ENCODE data around the gene RIPOR1.
A peak's percentile ranks its signal among the peaks of the same experiment; 100 is the strongest.
"Not testable (repeated sequence)": the region's sequence is repeated elsewhere in the genome, so short reads cannot be mapped to it uniquely, and the experiment has no call there.

Gene RIPOR1, protein sequence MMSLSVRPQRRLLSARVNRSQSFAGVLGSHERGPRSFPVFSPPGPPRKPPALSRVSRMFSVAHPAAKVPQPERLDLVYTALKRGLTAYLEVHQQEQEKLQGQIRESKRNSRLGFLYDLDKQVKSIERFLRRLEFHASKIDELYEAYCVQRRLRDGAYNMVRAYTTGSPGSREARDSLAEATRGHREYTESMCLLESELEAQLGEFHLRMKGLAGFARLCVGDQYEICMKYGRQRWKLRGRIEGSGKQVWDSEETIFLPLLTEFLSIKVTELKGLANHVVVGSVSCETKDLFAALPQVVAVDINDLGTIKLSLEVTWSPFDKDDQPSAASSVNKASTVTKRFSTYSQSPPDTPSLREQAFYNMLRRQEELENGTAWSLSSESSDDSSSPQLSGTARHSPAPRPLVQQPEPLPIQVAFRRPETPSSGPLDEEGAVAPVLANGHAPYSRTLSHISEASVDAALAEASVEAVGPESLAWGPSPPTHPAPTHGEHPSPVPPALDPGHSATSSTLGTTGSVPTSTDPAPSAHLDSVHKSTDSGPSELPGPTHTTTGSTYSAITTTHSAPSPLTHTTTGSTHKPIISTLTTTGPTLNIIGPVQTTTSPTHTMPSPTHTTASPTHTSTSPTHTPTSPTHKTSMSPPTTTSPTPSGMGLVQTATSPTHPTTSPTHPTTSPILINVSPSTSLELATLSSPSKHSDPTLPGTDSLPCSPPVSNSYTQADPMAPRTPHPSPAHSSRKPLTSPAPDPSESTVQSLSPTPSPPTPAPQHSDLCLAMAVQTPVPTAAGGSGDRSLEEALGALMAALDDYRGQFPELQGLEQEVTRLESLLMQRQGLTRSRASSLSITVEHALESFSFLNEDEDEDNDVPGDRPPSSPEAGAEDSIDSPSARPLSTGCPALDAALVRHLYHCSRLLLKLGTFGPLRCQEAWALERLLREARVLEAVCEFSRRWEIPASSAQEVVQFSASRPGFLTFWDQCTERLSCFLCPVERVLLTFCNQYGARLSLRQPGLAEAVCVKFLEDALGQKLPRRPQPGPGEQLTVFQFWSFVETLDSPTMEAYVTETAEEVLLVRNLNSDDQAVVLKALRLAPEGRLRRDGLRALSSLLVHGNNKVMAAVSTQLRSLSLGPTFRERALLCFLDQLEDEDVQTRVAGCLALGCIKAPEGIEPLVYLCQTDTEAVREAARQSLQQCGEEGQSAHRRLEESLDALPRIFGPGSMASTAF

DNA sequence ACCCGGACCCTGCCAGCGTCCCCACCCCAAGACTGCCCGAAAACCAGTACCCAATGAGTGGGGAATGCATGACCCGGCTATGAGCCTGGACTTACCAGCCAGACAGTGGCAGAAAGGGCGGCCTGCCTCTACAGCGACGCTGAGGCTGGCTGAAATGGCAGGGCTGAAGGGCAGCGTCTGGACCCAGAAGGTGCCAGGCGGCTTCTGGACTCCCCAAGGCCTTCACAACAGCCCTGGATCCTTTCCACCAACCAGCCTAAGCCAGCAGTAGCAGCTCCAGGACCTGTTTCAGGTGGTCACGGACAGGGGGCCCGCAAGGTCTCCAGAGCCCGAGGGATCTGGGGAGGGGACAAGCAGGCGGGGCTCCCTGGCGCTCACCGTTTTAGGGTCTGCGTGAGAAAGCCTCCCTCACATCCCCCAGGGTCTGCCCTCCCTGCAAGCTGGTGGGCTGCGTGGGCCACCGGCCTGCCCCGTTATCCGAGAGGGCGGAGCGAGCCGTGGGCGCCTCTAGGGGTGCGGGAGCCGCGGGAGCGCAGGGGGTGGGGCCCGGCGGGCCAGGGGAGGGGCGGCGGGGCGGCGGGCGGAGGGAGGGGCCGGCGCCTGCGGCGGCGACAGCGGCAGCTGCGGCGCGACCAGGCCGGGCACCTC is at the start of gene RIPOR1:
RIPOR1 (plus strand) TSS at position 608 of the 648 bp plus-strand sequence. CDS start 9,618 bp downstream, outside the sequence.
- peak; percentile 18 to 45 for DNase-seq

DNA sequence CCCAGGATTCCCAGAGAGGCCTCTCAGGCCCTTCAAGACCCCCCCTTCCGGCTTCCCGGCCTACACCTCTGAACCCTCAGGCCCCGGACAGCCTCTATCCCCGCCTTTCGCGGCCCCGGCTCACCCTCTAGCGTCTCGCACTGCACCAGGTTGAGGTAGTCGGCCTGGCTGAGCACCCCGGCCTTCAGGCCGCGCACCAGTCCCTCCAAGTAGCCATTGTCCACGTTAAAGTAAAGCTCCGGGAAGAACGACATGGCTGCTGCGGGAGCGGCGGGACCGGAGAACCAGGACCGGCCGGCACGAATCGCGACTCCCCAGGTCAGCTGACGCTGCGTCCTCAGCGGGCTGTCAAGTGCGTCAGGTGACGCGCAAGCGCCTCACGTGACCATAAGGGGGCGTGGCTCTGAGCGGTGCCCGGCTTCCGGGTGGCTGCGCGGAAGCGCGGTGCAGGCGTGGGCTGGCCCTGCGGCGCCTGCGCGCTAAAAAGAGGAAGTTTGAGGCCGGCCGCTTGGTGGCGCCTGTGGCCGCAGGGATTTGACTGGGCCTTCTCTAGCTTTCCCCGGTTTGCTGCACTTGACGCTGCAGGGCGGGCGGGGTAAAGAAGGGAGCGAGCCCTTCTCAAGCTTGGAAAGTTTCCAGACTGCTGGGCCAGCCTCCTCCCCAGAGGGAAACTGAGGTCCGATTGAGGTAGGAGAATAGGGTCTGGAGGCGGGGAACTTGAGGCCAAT is 47.6 kb upstream of the RIPOR1 start, which contains the start of gene ATP6V0D1:
ATP6V0D1 (minus strand) TSS at position 325 of the 728 bp plus-strand sequence; CDS start at position 254, 71 bp downstream.
- DNase-seq = peak; percentile 96 to 99

DNA sequence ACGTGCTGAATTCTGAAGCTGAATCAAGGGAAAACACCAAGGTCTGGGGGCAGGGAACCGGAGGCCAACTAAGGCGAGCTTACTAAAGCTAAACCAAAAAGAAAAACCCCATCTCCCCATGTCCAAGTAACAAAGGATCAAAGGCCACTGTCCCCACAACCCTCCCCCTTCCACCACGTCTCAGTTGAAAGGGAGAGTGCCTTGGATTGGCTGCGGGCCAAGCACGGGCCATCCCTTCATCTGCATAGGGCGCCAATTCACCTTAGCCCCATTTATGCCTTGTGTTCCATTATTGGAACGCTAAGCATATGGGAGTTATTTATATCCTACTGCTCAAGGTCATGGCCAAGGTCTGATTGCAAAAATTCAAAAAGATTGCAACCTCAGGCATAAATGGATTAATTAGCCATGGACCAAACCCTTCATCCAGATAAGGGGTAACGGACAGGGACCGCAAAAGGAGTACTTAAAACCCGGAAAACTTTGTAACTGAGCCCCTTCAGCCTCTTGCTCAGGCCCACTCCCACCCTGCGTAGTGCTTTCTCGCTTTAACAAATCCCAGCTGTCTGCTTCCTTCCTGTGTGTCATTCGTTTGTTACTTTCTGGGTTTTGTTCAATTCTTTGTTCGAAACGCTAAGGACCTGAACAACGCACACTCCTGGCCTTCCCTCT is 46.9 kb upstream of the RIPOR1 start:
- DNase-seq = peak; percentile 44 to 53

DNA sequence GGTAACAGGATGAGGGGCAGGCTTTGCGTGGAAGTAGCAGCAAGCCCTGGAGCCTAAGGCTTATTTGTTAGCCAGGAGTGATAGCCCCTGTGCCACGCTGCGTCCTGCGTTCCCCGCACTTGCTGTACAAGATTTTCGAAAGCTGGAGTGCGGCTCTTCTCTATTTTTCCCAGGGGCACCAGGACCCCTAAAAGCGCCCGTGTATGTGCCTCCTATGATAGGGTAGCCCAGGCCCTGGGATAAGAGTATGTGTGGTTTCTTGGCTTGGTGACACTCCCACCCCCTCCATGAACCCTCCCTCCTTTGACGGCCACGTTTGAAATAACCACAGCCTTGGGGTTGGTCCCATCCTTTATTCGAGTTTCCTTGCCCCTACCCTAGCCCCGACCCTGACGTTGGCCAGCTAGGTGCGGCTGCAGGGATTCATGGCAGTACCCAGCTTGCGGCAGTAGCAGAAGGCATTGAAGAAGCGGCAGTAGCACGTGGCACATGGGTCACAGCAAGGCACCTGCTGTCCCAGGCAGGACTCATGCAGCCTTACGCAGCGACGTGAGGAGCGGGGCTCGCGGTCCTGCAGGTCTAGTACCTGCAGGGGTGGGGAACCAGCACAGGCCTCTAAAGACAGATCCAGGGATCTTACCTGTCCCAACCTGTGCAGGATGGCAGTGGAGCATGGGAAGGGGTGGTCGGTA is 46.2 kb upstream of the RIPOR1 start:
- no peak for DNase-seq

DNA sequence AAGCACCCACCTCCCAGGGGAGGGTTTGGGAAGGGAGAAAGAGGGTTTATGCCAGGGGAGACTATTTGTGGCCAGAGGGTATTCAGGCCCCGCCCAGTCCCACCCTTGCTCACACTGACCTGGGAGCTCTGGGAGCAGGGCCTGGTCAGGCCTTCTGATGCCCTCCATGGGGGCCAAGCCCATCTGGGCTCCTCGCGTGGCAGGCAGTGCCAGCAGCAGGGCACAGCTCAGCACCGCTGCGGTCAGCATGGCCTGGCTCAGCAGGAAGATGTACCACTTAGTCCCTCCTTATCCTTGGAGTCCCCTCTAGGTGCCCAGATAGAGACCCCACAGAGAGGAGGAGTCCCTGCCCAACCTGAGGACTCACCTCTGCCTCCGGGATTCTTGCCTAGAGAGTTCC is 45.5 kb upstream of the RIPOR1 start, which contains the start of gene AGRP:
AGRP (minus strand) TSS at position 398 of the 400 bp plus-strand sequence; CDS start at position 249, 149 bp downstream.
- DNase-seq = no peak

DNA sequence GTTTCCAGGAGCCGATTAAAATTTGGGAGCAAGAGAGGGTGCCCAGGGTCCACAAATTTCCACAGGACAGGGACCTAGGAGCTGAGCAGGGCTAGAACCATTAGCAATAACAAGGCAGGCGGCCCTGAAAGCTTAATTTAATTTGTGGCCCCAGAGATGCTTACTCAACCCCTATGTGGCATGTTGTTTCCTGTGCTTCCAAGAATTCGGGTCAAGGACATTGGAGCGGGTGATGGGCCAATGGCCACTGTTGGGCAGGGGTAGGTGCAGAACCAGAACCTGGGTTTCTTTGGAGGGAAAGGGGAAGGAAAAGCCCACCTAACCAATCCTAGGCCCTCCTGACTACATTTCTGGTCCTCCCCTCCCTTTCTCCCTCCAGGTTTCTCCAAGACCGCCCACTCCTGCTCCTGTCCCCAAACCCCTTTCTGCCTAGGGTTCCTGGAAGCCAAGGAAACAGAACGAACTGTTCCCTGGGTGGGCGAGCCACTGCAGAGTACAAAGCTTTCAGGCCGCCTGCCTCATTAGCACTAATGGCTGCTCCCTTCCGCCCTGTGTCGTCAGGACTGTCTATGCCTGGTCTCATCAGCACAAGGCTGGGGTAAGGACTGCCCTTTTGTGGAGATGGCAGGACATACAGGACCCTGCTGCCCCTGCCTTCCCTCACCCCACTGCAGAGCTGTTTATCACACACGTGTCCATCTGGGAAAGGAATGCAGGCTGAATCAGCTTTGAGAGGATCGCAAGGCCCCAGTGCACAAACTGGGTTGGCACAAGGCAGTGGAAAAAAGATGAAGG is 44.7 kb upstream of the RIPOR1 start:
- no peak for DNase-seq

DNA sequence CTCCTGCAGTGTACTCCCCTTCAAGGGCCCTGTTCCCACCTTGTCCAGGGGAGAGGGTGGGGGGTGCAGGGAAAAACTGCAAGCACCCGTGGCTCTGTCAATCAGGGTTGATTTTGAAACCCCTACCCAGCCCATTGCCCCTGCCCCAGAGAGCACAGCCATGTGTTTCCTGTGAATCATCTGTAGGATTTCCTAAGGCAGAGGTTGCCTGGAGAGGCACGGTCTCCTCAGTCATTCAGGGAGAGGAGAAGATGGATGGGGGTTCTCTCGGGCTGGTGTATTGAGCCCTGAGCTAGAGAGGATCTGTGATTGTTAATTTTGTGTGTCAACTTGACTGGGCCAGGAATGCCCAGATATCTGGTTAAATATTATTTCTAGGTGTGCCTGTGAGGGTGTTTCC is 41.8 kb upstream of the RIPOR1 start:
- no peak for DNase-seq

DNA sequence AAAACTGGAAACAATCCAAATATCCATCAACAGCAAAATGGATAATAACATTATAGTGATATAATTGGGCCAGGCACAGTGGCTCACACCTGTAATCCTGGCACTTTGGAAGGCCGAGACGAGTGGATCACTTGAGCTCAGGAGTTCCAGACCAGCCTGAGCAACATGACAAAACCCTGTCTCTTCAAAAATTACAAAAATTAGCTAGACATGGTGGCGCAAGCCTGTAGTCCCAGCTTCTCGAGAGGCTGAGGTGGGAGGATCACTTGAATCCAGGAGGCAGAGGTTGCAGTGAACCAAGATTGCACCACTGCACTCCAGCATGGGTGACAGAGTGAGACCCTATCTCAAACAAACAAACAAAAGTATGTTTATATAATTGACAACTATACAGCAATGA is 41.1 kb upstream of the RIPOR1 start:
- not testable (repeated sequence) for DNase-seq

DNA sequence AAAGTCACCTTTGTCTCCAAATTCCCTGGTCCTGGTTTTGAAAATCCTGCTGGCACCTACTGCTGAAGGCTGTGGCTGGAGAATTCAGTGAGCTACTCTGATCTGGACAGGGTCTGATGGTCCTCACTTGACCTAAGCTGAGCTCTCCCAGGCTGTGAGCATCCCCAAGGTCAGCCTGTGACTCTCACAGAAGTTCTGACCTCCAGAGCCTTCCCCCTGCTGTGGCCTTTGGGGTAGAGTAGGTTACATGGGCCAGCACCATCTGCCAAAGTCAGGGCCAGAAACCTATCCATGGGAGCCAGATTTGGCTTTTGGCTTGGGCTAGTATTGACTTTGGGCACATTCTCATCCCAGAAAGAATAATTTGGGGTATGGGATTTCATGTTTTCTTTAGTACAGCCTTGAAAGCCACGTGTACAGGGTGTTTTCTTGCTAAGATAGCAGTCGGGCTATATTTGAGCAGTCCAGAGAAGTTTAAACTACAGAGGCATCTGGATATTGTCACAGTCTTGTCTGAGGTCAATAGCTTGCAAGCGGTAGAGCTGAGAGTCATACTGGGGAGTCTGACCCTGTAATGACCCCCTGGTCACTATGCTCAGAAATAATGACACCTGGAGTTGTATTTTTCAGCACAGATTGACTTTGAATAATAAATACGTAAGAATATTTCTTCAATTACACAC is 39.1 kb upstream of the RIPOR1 start:
- no peak for DNase-seq

DNA sequence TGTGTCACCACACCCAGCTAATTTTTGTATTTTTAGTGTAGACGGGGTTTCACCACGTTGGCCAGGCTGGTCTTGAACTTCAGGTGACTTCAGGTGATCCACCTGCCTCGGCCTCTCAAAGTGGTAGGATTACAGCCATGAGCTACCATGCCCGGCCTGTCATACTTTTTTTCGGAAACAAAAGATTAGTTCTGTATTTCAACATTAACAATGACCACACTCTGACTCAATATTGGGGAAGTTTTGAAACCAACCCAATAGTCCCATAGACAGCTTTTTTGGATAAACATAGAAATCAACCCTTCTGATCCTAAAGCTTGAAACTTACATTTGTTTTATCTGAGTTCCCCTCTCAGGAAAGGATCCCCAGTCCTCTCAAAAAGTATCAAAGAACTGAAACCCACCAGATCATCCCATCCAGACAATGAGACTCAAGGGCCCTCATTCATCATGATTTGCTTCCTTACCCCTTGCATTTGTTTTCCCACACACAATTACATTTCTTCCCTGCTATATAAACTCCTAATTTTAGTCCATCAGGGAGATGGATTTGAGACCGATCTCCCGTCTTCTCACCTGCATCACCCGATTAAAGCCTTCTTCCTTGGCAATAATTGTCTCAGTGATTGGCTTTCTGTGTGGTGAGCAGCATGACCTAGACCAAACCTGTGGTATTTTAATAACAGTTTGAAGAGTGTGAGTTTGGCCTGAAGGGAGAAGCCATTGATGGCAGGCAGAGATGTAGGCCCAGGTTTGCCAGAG is 38.1 kb upstream of the RIPOR1 start:
- no peak for DNase-seq

DNA sequence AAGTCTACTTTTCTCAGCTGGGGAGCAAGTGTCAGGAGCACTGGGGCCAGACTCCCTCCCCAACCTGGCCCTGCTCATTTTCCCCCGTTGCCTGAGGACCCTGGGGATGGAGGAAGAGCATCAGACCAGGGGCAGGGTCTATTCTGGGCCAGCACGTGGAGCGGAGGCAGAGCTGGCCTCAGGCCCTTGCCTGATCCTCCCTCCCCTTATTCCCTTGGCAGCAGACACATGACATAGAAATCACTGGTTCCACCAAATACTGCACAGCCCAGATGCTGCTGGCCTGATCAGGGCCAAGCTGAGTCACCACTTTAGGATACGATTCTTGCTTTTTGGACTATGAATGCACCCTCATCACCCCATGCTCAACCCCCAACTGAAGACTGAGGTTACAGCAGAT is 29.5 kb upstream of the RIPOR1 start:
- DNase-seq = no peak

DNA sequence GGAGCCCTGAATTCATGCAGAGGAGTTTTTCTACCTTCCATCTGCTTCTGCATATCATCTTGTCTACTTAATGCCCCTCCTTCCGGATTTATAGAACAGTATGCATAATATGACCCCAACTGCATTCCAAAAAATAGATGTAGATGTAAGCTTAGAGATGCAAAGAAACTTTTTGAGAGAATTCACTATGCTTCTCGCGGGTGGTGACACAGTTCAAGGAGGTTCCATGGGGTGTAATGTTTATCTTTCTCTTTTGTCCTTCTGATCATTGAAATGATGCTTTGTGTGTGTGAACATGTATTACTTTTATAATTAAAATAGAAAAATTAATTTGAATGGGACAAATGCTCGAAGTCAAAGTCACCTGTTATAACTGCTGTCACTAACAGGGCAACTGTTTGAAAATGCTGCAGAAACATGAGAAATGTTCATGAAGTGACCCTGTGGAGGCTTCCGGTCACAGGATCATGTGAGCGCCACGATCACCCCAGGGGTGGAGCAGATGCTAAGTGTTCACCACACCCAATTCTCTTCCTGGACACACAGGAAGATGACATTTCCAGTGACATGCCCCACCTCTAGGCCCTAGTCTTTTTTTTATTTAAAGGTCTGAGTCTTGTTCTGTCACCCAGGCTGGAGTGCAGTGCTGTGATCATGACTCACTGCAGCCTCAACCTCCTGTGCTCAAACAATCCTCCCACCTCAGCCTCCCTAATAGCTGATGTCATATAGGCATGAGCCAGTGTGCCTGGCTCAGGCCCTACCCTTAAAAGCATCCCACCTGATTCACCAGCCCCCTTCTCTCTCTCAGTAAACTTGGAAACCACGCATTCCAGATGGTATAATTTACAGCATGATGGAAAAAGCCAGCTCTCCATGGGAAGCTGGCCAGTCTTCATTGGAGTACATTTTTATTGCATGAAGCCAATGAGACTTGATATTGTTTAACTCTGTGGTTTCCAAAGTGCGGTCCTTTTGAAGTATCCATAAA is 24.3 kb upstream of the RIPOR1 start:
- no peak for DNase-seq

DNA sequence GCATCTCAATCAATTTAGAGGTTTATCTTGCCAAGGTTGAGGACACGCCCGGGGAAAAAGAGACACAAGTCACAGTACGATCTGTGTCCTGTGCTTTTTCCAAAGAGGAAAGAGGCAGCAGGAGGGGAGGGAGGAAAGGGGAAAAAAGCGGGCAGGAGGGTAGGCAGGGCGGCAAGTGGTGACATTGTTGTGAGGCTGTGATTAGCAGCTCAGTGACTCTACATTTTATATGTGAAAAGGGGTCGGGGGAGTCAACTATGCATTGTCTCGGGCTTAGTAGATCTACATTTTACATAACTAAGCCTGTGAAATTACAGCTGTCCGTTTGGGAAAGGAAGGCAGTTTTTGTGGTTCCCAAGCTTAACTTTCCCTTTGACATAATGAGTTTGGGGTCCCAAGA is 22.2 kb upstream of the RIPOR1 start:
- DNase-seq = no peak

DNA sequence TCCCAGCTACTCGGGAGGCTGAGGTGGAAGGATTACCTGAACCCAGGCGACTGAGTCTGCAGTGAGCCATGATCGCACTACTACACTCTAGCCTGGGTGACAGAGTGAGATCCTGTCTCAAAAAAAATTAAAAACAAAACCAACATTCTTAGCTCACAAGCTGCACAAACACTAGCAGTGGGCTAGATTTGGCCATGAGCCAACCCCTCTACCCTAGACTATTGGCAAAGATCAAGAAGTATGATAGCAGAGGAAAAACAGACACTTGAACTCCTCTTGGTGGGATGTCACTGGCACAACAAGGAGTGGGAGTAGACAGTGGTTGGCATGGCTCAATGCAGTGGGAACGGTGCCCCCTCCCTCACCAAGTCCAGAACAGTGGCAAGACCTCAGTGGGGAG is 19.6 kb upstream of the RIPOR1 start:
- no peak for DNase-seq

DNA sequence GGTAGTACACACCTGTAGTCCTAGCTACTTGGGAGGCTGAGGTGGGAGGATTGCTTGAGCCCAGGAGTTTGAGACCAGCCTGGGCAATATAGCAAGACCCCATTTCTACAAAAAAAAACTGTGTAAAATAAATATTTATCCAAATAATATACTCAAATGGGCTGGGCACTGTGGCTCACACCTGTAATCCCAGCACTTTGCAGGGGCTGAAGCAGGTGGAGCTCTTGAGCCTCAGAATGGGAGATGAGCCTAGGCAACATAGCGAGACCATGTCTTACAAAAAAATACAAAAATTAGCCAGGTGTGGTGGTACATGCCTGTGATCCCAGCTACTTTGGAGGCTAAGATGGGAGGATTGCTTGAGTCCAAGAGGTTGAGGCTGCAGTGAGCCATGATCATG is 14.7 kb upstream of the RIPOR1 start:
- DNase-seq = peak in 1 of 2 experiments; percentile 19

DNA sequence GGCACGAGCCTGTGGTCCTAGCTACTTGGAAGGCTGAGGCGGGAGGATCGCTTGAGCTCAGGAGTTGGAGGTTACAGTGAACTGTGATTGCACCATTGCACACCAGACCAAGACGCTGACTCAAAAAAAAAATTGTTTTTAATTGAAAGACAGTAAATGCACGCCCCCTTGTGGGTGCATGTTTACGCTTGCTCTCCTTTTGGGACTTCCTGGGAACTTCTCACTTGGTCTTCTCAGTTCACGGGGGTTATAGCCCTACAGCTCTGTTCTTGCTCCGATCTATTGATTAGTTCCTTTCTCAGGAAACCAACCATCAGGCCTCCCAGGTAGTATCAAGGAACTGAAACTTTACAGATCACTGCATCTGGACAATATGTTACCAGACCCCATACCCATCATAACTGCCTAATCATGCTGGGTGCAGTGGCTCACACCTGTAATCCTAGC is 14.2 kb upstream of the RIPOR1 start:
- DNase-seq = peak; percentile 65 to 88

Data from NCI-H524 (cell line).